Prostate gland (tissue), 2 donors: ENCODE results near the gene TBX2. TPM values are rescaled to one million over a fixed set of nuclear protein-coding genes. Genes with fewer than 3 reads are reported as not detected.

Experiments used
- DNase-seq: peaks from one replicate; pipeline ENCODE4 v3.0.0-alpha.2; 2019; ENCODE audit warnings: low spot score
- H3K27ac ChIP-seq, 2 donors: fragments of 200-600 bp; sonication (generic); 2 replicates each; pipeline ENCODE4 v1.5.1; 2017 to 2019
- H3K27me3 ChIP-seq: fragments of 200-600 bp; sonication (generic); replicated peaks from 2 replicates; pipeline ENCODE4 v1.5.1; 2019; ENCODE audit not compliant: insufficient read depth
- H3K36me3 ChIP-seq, 2 donors: fragments of 200-600 bp; sonication (generic); 1 replicate in 1 of 2; 2 replicates in 1 of 2; pipeline versions ENCODE4 v1.5.1 to v1.8.1; 2017 to 2019
- H3K4me1 ChIP-seq: fragments of 200-600 bp; sonication (generic); replicated peaks from 2 replicates; pipeline ENCODE4 v1.5.1; 2019
- H3K4me3 ChIP-seq, 2 donors: fragments of 200-600 bp; sonication (generic); 2 replicates each; pipeline ENCODE4 v1.5.1; 2017 to 2019
- H3K9me3 ChIP-seq: fragments of 200-600 bp; sonication (generic); 2 replicates; pipeline ENCODE4 v1.5.1; 2017
- CTCF ChIP-seq, 4 experiments: fragments of 200-600 bp in 2 of 4; fragments of 450-650 bp in 2 of 4; sonication (generic) in 2 of 4; IDR thresholded peaks; 1 replicate in 3 of 4; 2 replicates in 1 of 4; pipeline ENCODE4 v1.5.1; 2016 to 2019; ENCODE audit warnings: antibody characterized with exemption in 4 of 4, mild to moderate bottlenecking in 2 of 4, moderate library complexity in 2 of 4
- POLR2A ChIP-seq: fragments of 450-650 bp; IDR thresholded peaks from one replicate; pipeline ENCODE4 v1.6.1; 2016; ENCODE audit warnings: antibody characterized with exemption, mild to moderate bottlenecking
- POLR2AphosphoS5 ChIP-seq: sonication (generic); formaldehyde crosslinking; IDR thresholded peaks from one replicate; pipeline ENCODE4 v1.6.1; 2017; ENCODE audit warnings: antibody characterized with exemption
- WGBS: methylation state at CpG from one replicate; pipeline ENCODE4 v1.1.5; 2018; 5-methylcytosine and 5-hydroxymethylcytosine counted together
- intact Hi-C: fragments of 100-400 bp; cut with DNase I; formaldehyde crosslinking; loops from one replicate; pipeline ENCODE4 v1.14.2; 2022
- total RNA-seq, 2 donors: library from RNA; depleted of rRNA; stranded (reverse); fragments of >200 nt; gene quantifications; one replicate each; pipeline ENCODE4 v1.1.0, GENCODE V29; 2016

The TBX2 gene
- total RNA-seq, 2 donors from 2014 or later: 9.2 to 34.1 TPM

DNA sequence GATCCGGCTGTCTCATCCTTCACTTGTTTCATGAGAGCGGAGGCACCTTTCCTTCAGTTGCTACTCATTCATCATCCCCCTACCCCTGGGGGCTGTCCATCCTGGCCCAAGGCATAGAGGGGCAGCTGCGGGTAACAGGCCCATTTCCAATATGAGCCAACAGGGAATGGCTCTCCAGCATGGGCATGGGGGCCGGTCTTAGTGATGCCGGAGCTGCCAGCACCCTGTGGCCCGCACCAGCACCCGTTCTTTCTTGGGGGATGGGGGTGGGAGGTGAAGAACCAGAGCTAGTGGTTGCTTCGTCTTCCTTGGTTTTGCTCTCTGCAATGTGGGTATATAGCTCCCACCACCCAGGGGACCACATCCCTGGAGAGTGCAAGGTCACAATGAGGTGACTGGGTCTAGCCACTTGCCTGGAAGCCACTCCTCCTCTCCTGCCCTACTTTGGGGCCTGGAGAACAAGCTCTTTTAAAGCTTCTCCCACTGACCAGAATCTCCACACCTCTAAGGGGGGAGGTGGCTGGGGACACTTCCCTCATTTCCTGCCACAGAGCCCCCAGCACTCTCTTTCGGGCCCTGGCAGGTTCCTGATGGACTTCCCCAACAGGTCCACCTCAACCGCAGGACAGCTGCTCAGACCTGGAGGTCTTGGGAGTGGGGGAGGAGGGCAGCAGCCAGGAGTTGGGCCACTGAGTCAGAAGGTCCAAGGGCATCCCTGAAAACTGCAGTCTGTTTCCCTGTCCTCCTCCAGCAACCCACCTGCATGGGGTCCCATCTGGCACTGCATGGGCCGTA lies 11.9 kb upstream of the TBX2 start:
- Histone ChIP-seq H3K4me1 (no peaks in the 10 kb centered on the region), H3K36me3 (no peaks in the 10 kb centered on the region), H3K4me3 (no peak overlapping the region), H3K9me3 (no peaks in the 10 kb centered on the region), H3K27me3 (no peaks in the 10 kb centered on the region), H3K27ac (no peak overlapping the region)
- DNase-seq: no peak
- TF ChIP-seq CTCF (IDR thresholded peaks at IDR 0.05): no peak
- TF ChIP-seq POLR2A: no peak
- TF ChIP-seq POLR2AphosphoS5: no peak
- WGBS: 94% methylated on average over 11 of the region's 11 CpGs
- intact Hi-C loops: no loop called here

DNA sequence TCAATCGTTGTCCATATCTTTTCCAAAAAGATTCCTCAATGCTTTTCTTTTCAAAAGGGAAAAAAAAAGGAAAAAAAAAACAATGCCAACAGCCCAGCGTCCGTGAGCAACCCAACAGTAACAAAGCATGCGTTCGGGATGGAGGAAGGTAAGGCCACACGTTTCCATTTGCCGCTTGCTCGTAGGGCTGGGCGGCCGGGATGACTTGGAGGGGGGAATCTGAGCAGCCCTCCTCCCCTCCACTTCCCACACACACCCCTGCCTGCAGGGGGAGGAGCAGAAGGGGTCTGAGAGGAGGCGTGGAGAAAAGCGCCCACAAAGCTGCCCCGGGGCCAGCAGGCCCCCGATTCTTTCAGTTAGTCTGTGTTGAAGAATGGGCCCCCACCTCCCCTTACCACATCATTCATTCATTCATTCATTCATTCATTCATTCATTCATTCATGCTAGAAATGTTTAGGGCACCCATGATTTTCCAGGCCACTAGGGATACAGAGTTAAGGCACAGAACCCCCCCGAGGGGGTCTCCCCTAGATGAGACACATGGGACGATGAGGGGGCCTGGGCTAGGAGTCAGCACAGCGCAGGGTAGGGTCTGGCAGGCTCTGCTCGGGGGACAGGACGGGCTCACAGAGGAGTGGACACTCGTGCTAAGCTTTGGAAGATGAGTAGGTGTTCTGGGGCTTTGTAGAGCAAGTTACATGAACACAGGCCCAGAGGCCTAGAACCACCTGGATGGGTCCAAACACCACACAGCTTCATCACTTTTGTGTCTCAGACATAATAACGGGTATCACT lies 10.9 kb upstream of the TBX2 start:
- no peak for DNase-seq
- Histone ChIP-seq H3K4me1 (no peaks in the 10 kb centered on the region), H3K27ac (no peak overlapping the region), H3K9me3 (no peaks in the 10 kb centered on the region), H3K27me3 (no peaks in the 10 kb centered on the region), H3K4me3 (no peak overlapping the region), H3K36me3 (no peaks in the 10 kb centered on the region)
- TF ChIP-seq POLR2AphosphoS5 (no peak), POLR2A (no peak), CTCF (IDR thresholded peaks at IDR 0.05) (no peak)
- intact Hi-C loops: no loop called here
- WGBS: 89% methylated on average over 21 of the region's 21 CpGs

- 28% methylated on average over 25 of the region's 25 CpGs for whole genome bisulfite sequencing
- intact Hi-C loops: loop anchor here (2.0 to 10.0 kb wide), 5 partner anchors 138 to 665 kb away; no protein-coding TSS in a partner anchor
- no peak overlapping the region for H3K27ac ChIP-seq
These were observed 9.8 kb upstream of the TBX2 start for GRCh38 chr17:61389670-61390478.

DNA sequence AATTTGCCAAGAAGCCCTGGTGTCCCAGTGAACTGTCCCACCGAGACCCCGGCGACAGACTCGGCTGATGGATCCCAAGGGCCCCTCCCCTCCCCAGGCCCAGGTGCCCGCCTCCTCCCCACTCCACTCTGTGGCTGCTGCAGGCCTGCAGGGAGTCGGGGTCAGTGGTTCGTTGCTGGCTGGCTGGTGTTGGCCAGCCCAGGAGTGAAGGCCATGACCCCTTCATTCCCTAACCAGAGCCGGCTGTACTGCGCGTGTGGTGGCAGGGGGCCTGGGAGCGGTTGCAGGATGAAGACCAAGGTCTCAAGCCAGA lies 9.2 kb upstream of the TBX2 start:
- TF ChIP-seq CTCF (IDR thresholded peaks at IDR 0.05): no peak
- TF ChIP-seq POLR2AphosphoS5: no peak
- TF ChIP-seq POLR2A: no peak
- DNase-seq: no peak
- Histone ChIP-seq H3K27me3 (no peaks in the 10 kb centered on the region), H3K9me3 (no peaks in the 10 kb centered on the region), H3K4me3 (no peak overlapping the region), H3K36me3 (no peaks in the 10 kb centered on the region), H3K27ac (no peak overlapping the region), H3K4me1 (no peaks in the 10 kb centered on the region)
- WGBS: 82% methylated on average over 11 of the region's 11 CpGs
- intact Hi-C loops: loop anchor here (2.0 to 10.0 kb wide), 5 partner anchors 138 to 666 kb away; no protein-coding TSS in a partner anchor

More at GRCh38 chr17:61389670-61390478, 9.8 kb upstream of the TBX2 start:
- no peak for DNase-seq
- H3K9me3 ChIP-seq: no peaks in the 10 kb centered on the region
- TF ChIP-seq POLR2A (no peak), POLR2AphosphoS5 (no peak), CTCF (IDR thresholded peaks at IDR 0.05) (peak; percentile 70 to 85 (median 74))
- no peaks in the 10 kb centered on the region for H3K36me3 ChIP-seq
- no peaks in the 10 kb centered on the region for H3K4me1 ChIP-seq
- no peak overlapping the region for H3K4me3 ChIP-seq
- H3K27me3 ChIP-seq: no peaks in the 10 kb centered on the region
